Upper lobe of left lung (tissue), 6 donors: ENCODE data around the gene VDAC2. TPM values are rescaled to one million over a fixed set of nuclear protein-coding genes. Genes with fewer than 3 reads are reported as not detected.
"Not testable (repeated sequence)": the region's sequence is repeated elsewhere in the genome, so short reads cannot be mapped to it uniquely, and the experiment has no call there.

Experiments
- ATAC-seq, 2 donors: fragments of 200-7000 bp; cut with Tn5 transposase; one replicate each; pipeline ENCODE4 v1.9.1; 2022; ENCODE audit warnings: mild to moderate bottlenecking in 2 of 2, moderate library complexity in 2 of 2; ENCODE audit not compliant: low FRiP score in 2 of 2
- DNase-seq, 2 donors: peaks; one replicate each; pipeline ENCODE4 v3.0.0-alpha.2; 2019 to 2020
- H3K27ac ChIP-seq, 4 donors: fragments of 200-600 bp; sonication (generic); one replicate each; pipeline ENCODE4 v1.5.1; 2016 to 2019
- H3K27me3 ChIP-seq, 4 donors: fragments of 200-600 bp; sonication (generic); one replicate each; pipeline ENCODE4 v1.5.1; 2017 to 2019
- H3K36me3 ChIP-seq, 4 donors: fragments of 200-600 bp; sonication (generic); one replicate each; pipeline ENCODE4 v1.5.1; 2016 to 2019
- H3K4me1 ChIP-seq, 4 donors: fragments of 200-600 bp; sonication (generic); one replicate each; pipeline ENCODE4 v1.5.1; 2018 to 2019
- H3K4me3 ChIP-seq, 4 donors: fragments of 200-600 bp; sonication (generic); one replicate each; pipeline ENCODE4 v1.5.1; 2017 to 2019; ENCODE audit warnings: mild to moderate bottlenecking in 2 of 4, moderate library complexity in 1 of 4
- H3K9me3 ChIP-seq, 4 donors: fragments of 200-600 bp; sonication (generic); one replicate each; pipeline ENCODE4 v1.5.1; 2018 to 2019
- EP300 ChIP-seq, 4 donors: sonication (generic); formaldehyde crosslinking; IDR thresholded peaks; one replicate each; pipeline ENCODE4 v1.5.1; 2017; ENCODE audit warnings: antibody characterized with exemption in 4 of 4, control low read depth in 2 of 4
- POLR2A ChIP-seq, 4 donors: fragments of 450-650 bp; IDR thresholded peaks; one replicate each; pipeline ENCODE4 v1.5.1; 2016 to 2017; ENCODE audit warnings: antibody characterized with exemption in 4 of 4, mild to moderate bottlenecking in 2 of 4
- POLR2AphosphoS5 ChIP-seq, 2 donors: sonication (generic); formaldehyde crosslinking; IDR thresholded peaks; one replicate each; pipeline ENCODE4 v1.5.1; 2017; ENCODE audit warnings: antibody characterized with exemption in 2 of 2
- WGBS, 2 donors: methylation state at CpG; one replicate each; pipeline ENCODE4 v1.1.5; 2017 to 2018; 5-methylcytosine and 5-hydroxymethylcytosine counted together
- total RNA-seq, 6 donors: library from RNA; depleted of rRNA in 4 of 6; stranded (reverse); fragments of >200 nt in 4 of 6; gene quantifications; one replicate each; pipeline versions ENCODE4 v1.1.0 to v1.2.1, GENCODE V29; 2016 to 2021
- TF ChIP-seq, protein P1 (sequence below), 6 experiments: fragments of 450-650 bp in 4 of 6; fragments of 200-600 bp in 2 of 6; sonication (generic) in 2 of 6; IDR thresholded peaks; one replicate each; pipeline ENCODE4 v1.5.1; 2016 to 2019; ENCODE audit warnings: antibody characterized with exemption in 6 of 6
- donor health status: DM: no; HTN: no; CAD: no; lungs with moderate emphysema.
- donor health status: DM: no; HTN: yes; CAD: no; lungs with severe emphysema.

Gene VDAC2
- total RNA-seq, 6 donors from 2014 or later: 54.5 to 137 (median 98.8) TPM

DNA sequence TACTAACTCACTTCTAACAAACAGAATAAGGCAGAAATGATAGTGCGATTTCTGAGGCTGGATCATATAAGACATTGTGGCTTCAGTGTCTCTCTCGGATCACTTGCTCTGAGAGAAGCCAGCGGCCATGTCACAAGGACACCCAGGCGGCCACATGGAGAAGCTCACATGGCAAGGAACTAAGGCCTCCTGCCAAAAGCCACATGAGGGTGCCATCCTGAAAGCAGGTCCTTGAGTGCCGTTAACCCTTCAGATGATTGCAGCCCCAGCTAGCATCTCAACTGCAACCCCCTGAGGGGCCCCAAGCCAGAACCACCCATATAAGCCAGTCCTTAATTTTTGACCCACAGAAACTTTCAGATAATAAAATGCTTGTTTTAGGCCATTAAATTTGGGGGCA is 6.9 kb upstream of the VDAC2 start:
- TF ChIP-seq, protein P1, sequence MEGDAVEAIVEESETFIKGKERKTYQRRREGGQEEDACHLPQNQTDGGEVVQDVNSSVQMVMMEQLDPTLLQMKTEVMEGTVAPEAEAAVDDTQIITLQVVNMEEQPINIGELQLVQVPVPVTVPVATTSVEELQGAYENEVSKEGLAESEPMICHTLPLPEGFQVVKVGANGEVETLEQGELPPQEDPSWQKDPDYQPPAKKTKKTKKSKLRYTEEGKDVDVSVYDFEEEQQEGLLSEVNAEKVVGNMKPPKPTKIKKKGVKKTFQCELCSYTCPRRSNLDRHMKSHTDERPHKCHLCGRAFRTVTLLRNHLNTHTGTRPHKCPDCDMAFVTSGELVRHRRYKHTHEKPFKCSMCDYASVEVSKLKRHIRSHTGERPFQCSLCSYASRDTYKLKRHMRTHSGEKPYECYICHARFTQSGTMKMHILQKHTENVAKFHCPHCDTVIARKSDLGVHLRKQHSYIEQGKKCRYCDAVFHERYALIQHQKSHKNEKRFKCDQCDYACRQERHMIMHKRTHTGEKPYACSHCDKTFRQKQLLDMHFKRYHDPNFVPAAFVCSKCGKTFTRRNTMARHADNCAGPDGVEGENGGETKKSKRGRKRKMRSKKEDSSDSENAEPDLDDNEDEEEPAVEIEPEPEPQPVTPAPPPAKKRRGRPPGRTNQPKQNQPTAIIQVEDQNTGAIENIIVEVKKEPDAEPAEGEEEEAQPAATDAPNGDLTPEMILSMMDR (IDR thresholded peaks at IDR 0.05): no peak
- no peak for TF ChIP-seq EP300 (IDR thresholded peaks at IDR 0.05)
- no peak for TF ChIP-seq POLR2A (IDR thresholded peaks at IDR 0.05)
- TF ChIP-seq POLR2AphosphoS5 (IDR thresholded peaks at IDR 0.05): no peak
- ATAC-seq (no peak), DNase-seq (no peak)
- peaks cover 0 to 12% (median 8%) of the 10 kb centered on the region in 4 donors for H3K4me1 ChIP-seq
- H3K9me3 ChIP-seq: no peaks in the 10 kb centered on the region
- WGBS, 2 donors: 91 to 97% methylated on average over 5 of the region's 5 CpGs
- no peak overlapping the region for H3K4me3 ChIP-seq
- H3K36me3 ChIP-seq: no peaks in the 10 kb centered on the region
- no peak overlapping the region for H3K27ac ChIP-seq
- H3K27me3 ChIP-seq: no peaks in the 10 kb centered on the region

DNA sequence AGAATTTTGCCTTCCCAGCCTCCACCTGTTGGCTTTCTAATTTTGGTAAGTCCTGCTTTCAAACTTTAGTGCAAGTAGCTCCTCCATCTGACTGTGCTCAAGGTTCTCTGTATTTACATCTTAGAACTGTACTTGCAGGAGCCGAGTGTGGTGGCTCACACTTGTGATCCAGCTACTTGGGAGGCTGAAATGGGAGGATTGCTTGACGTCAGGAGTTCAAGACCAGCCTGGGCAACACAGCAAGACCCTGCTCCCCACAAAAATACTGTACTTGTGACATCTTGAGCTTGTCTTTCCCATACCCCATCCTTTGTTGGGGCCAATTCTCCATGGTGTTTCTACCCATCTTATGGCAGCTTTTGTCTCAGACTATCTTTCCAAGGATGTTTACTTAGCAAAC is 4.7 kb upstream of the VDAC2 start:
- H3K27me3 ChIP-seq: no peaks in the 10 kb centered on the region
- DNase-seq: no peak
- peaks cover 4 to 18% (median 12%) of the 10 kb centered on the region in 4 donors for H3K4me1 ChIP-seq
- TF ChIP-seq EP300 (IDR thresholded peaks at IDR 0.05) (no peak), POLR2AphosphoS5 (IDR thresholded peaks at IDR 0.05) (no peak), POLR2A (IDR thresholded peaks at IDR 0.05) (no peak)
- TF ChIP-seq, protein P1 (IDR thresholded peaks at IDR 0.05): no peak
- 95 to 100% methylated on average over 2 of the region's 2 CpGs for WGBS, 2 donors
- no peaks in the 10 kb centered on the region for H3K9me3 ChIP-seq
- no peak overlapping the region for H3K27ac ChIP-seq
- no peaks in the 10 kb centered on the region for H3K36me3 ChIP-seq
- ATAC-seq: no peak
- no peak overlapping the region for H3K4me3 ChIP-seq

DNA sequence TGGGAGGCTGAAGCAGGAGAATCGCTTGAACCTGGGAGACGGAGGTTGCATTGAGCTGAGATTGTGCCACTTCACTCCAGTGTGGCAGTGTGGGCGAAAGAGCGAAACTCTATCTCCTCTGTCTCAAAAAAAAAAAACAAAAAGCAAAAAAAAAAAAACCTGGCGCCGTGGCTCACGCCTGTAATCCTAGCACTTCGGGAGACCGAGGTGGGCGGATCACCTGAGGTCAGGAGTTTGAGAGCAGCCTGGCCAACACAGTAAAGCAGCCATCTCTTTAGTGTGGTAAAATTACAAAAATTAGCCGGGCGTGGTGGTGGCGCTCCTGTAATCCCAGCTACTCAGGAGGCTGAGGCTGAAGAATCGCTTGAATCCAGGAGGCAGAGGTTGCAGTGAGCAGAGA is 4.0 kb upstream of the VDAC2 start:
- not testable (repeated sequence) for ATAC-seq, H3K9me3 ChIP-seq, H3K27me3 ChIP-seq, DNase-seq, H3K4me3 ChIP-seq, H3K36me3 ChIP-seq, H3K27ac ChIP-seq
- 79 to 85% methylated on average over 14 of the region's 14 CpGs for WGBS, 2 donors
- H3K4me1 ChIP-seq: peaks cover 6 to 22% (median 14%) of the 10 kb centered on the region in 4 donors

DNA sequence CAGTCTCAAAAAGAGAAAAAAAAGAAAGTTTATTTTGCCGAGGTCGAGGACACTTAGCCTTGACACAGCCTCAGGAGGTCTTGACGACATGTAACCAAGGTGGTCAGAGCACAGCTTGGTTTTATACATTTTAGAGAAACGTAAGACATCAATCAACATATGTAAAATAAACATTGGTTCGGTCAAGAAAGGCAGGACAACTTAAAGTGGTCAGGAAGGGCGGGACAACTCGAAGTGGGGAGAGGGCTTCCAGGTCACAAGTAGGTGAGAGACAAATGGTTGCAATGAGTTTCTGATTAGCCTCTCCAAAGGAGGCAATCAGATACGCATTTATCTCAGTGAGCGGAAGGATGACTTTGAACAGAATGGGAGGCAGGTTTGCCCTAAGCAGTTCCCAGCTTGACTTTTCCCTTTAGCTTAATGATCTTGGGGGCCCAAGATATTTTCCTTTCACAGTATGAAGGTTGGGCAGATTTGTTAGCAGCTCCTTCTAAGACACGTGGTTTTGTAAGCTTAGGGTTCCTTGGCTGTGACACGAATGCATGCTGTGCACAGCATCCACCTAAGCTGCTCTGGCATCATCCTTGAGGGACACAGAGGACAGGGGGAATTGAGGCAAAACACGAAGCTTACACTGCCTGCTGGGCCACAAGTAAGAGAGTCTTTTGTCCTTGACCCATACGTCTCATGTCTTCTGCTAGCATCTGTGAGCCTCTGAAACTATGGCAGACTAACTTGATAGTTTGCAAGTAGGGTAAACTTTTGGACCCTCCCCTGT is 3.3 kb upstream of the VDAC2 start:
- H3K27ac ChIP-seq: no peak overlapping the region
- H3K4me1 ChIP-seq: peaks cover 12 to 28% (median 21%) of the 10 kb centered on the region in 4 donors
- H3K36me3 ChIP-seq: peaks cover 0 to 2% (median under 1%) of the 10 kb centered on the region in 4 donors
- no peak for DNase-seq
- ATAC-seq: no peak
- TF ChIP-seq, protein P1 (IDR thresholded peaks at IDR 0.05): no peak
- TF ChIP-seq POLR2A (IDR thresholded peaks at IDR 0.05): no peak
- no peak for TF ChIP-seq POLR2AphosphoS5 (IDR thresholded peaks at IDR 0.05)
- no peak for TF ChIP-seq EP300 (IDR thresholded peaks at IDR 0.05)
- no peaks in the 10 kb centered on the region for H3K9me3 ChIP-seq
- no peak overlapping the region for H3K4me3 ChIP-seq
- H3K27me3 ChIP-seq: no peaks in the 10 kb centered on the region
- 61 to 75% methylated on average over 11 to 13 of the region's 13 CpGs for WGBS, 2 donors

DNA sequence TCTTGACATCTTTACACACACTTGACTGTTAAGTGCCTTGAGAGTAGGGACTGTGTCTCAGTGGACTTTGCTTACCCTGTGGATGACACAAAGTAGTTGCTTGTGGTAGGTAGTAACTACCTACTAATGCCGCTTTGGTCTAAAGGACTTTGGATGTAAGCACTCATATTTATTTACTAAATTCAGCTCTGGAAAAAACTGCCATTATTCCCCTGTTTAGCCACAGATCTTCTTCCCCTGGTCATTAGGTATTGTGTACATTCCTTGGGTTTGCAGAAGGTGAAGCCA is 2.8 kb upstream of the VDAC2 start:
- WGBS, 2 donors: 88 to 91% methylated on average over 1 of the region's 1 CpG
- peaks cover 0 to 7% (median 4%) of the 10 kb centered on the region in 4 donors for H3K36me3 ChIP-seq
- ATAC-seq (no peak), DNase-seq (no peak)
- no peaks in the 10 kb centered on the region for H3K9me3 ChIP-seq
- H3K4me3 ChIP-seq: no peak overlapping the region
- no peak overlapping the region for H3K27ac ChIP-seq
- TF ChIP-seq POLR2AphosphoS5 (IDR thresholded peaks at IDR 0.05): no peak
- peaks cover 18 to 28% (median 21%) of the 10 kb centered on the region in 4 donors for H3K4me1 ChIP-seq
- no peaks in the 10 kb centered on the region for H3K27me3 ChIP-seq

DNA sequence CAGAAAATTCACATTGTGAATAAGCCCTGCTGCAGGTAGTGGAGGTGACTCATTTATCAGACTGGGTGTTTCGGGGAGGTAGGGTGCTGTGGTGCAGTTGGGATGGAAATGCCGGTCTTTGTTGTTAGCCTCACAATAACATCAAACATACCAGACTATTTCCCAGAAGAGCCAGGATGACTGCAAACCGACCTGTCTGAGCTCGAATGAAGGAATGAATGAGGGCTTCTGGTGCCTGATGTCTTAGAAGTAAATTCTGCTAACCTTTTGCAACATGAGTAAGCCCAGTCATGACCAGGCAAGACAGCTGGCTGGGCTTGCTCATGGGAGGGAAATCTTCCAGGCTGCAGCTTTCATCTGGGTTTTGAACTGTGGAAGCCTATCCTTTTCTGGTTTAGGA is 2.4 kb upstream of the VDAC2 start:
- 79 to 86% methylated on average over 4 of the region's 4 CpGs for WGBS, 2 donors

More for the DNA sequence above, 2.4 kb upstream of the VDAC2 start:
- H3K36me3 ChIP-seq: peaks cover 0 to 11% (median 7%) of the 10 kb centered on the region in 4 donors
- no peak overlapping the region for H3K27ac ChIP-seq
- H3K9me3 ChIP-seq: no peaks in the 10 kb centered on the region
- ATAC-seq (no peak), DNase-seq (no peak)
- TF ChIP-seq POLR2AphosphoS5 (IDR thresholded peaks at IDR 0.05) (no peak), POLR2A (IDR thresholded peaks at IDR 0.05) (no peak), EP300 (IDR thresholded peaks at IDR 0.05) (no peak)
- TF ChIP-seq, protein P1 (IDR thresholded peaks at IDR 0.05): no peak
- peaks cover 18 to 28% (median 21%) of the 10 kb centered on the region in 4 donors for H3K4me1 ChIP-seq
- no peak overlapping the region for H3K4me3 ChIP-seq
- H3K27me3 ChIP-seq: no peaks in the 10 kb centered on the region
